ENCODE data around the gene PET117. TPM values are rescaled to one million over a fixed set of nuclear protein-coding genes. Genes with fewer than 3 reads are reported as not detected.
"Not testable (repeated sequence)": the region's sequence is repeated elsewhere in the genome, so short reads cannot be mapped to it uniquely, and the experiment has no call there.

PET117 gene
- total RNA-seq, 1 donor from 2014 or later: 6.1 TPM

- Histone ChIP-seq H3K27me3 (no peaks in the 10 kb centered on the region), H3K4me3 (no peak overlapping the region), H3K4me1 (no peaks in the 10 kb centered on the region), H3K27ac (no peak overlapping the region), H3K9me3 (no peaks in the 10 kb centered on the region), H3K36me3 (no peaks in the 10 kb centered on the region)
- DNase-seq (ENCODE audit: extremely low spot score in 2 of 2): no peak
- TF ChIP-seq CTCF (IDR thresholded peaks at IDR 0.05) (no peak), POLR2AphosphoS5 (IDR thresholded peaks at IDR 0.05; ENCODE audit: insufficient read depth in 1 of 2, low read depth in 1 of 2) (no peak), POLR2A (IDR thresholded peaks at IDR 0.05) (no peak)
- intact Hi-C loops (cut with DNase I): no loop called here
These were observed 34.2 kb upstream of the PET117 start for GRCh38 chr20:18103497-18103896.

- no peaks in the 10 kb centered on the region for H3K27me3 ChIP-seq
- intact Hi-C loops (cut with DNase I): no loop called here
- no peaks in the 10 kb centered on the region for H3K4me1 ChIP-seq
- H3K9me3 ChIP-seq: no peaks in the 10 kb centered on the region
- DNase-seq (ENCODE audit: extremely low spot score in 2 of 2): no peak
- TF ChIP-seq CTCF (IDR thresholded peaks at IDR 0.05): no peak
- TF ChIP-seq POLR2AphosphoS5 (IDR thresholded peaks at IDR 0.05; ENCODE audit: insufficient read depth in 1 of 2, low read depth in 1 of 2): no peak
- TF ChIP-seq POLR2A (IDR thresholded peaks at IDR 0.05): no peak
- H3K4me3 ChIP-seq: no peak overlapping the region
- H3K36me3 ChIP-seq: no peaks in the 10 kb centered on the region
- H3K27ac ChIP-seq: no peak overlapping the region
These were observed 29.3 kb upstream of the PET117 start for GRCh38 chr20:18108326-18108725.

GRCh38 chr20:18128574-18128973, 9.1 kb upstream of the PET117 start:
- H3K36me3 ChIP-seq; H3K9me3 ChIP-seq; DNase-seq (ENCODE audit: extremely low spot score in 2 of 2); H3K4me3 ChIP-seq; H3K27me3 ChIP-seq; H3K27ac ChIP-seq; H3K4me1 ChIP-seq; intact Hi-C loops (cut with DNase I): not testable (repeated sequence)

- no peak for DNase-seq (ENCODE audit: extremely low spot score in 2 of 2)
- no peak for TF ChIP-seq POLR2A (IDR thresholded peaks at IDR 0.05)
- no peak for TF ChIP-seq POLR2AphosphoS5 (IDR thresholded peaks at IDR 0.05; ENCODE audit: insufficient read depth in 1 of 2, low read depth in 1 of 2)
- no peak for TF ChIP-seq CTCF (IDR thresholded peaks at IDR 0.05)
- Histone ChIP-seq H3K9me3 (no peaks in the 10 kb centered on the region), H3K27me3 (no peaks in the 10 kb centered on the region), H3K4me1 (no peaks in the 10 kb centered on the region), H3K36me3 (no peaks in the 10 kb centered on the region), H3K27ac (no peak overlapping the region), H3K4me3 (no peak overlapping the region)
- intact Hi-C loops (cut with DNase I): no loop called here
These were observed 5.0 kb upstream of the PET117 start for GRCh38 chr20:18132663-18133062.

GRCh38 chr20:18133962-18134361, 3.7 kb upstream of the PET117 start:
- intact Hi-C loops (cut with DNase I): no loop called here
- H3K9me3 ChIP-seq: no peaks in the 10 kb centered on the region

More at GRCh38 chr20:18133962-18134361, 3.7 kb upstream of the PET117 start:
- TF ChIP-seq POLR2A (IDR thresholded peaks at IDR 0.05): no peak
- TF ChIP-seq CTCF (IDR thresholded peaks at IDR 0.05): no peak
- H3K27ac ChIP-seq: no peak overlapping the region
- H3K4me1 ChIP-seq: peaks cover 8% of the 10 kb centered on the region
- H3K36me3 ChIP-seq: no peaks in the 10 kb centered on the region
- DNase-seq (ENCODE audit: extremely low spot score in 2 of 2): no peak
- H3K27me3 ChIP-seq: no peaks in the 10 kb centered on the region
- H3K4me3 ChIP-seq: no peak overlapping the region
